Mesenteric fat pad (tissue), 1 donor: ENCODE measurements around the gene PSMD1. TPM values are rescaled to one million over a fixed set of nuclear protein-coding genes. Genes with fewer than 3 reads are reported as not detected.
"Not testable (repeated sequence)": the region's sequence is repeated elsewhere in the genome, so short reads cannot be mapped to it uniquely, and the experiment has no call there.

ENCODE experiments used
- DNase-seq: peaks from one replicate; pipeline ENCODE4 v3.0.0-alpha.2; 2020; ENCODE audit warnings: low spot score
- total RNA-seq: library from RNA; stranded (reverse); fragmentation: NEBNext Ultra II Directional; extraction: Animal tissue kit (Norgen Biotek cat#: 25700); gene quantifications from one replicate; pipeline ENCODE4 v1.2.1, GENCODE V29; 2021
- donor health status: DM: yes; HTN: yes; CAD: no.

The PSMD1 gene
- total RNA-seq, 1 donor from 2014 or later = 101 TPM

- no peak for DNase-seq
Measured at GRCh38 chr2:231182513-231182899, 125.8 kb downstream of the PSMD1 start.

GRCh38 chr2:231183851-231184250 lies 127.2 kb downstream of the PSMD1 start:
- no peak for DNase-seq

GRCh38 chr2:231184319-231184718 lies 127.7 kb downstream of the PSMD1 start:
- no peak for DNase-seq

- no peak for DNase-seq
Measured at GRCh38 chr2:231185050-231185725, 128.5 kb downstream of the PSMD1 start.

- no peak for DNase-seq
Measured at GRCh38 chr2:231185886-231186285, 129.2 kb downstream of the PSMD1 start.

GRCh38 chr2:231186325-231186724 lies 129.7 kb downstream of the PSMD1 start:
- DNase-seq = no peak

- DNase-seq = no peak
Measured at GRCh38 chr2:231187736-231188505, 131.3 kb downstream of the PSMD1 start.

GRCh38 chr2:231188506-231189170 lies 132.0 kb downstream of the PSMD1 start:
- DNase-seq = no peak

GRCh38 chr2:231189171-231189530 lies 132.5 kb downstream of the PSMD1 start:
- DNase-seq = no peak

GRCh38 chr2:231189571-231190495 lies 133.2 kb downstream of the PSMD1 start:
- no peak for DNase-seq

- DNase-seq = no peak
Measured at GRCh38 chr2:231190531-231191197, 134.0 kb downstream of the PSMD1 start.

GRCh38 chr2:231191896-231192872 lies 135.5 kb downstream of the PSMD1 start:
- DNase-seq = no peak

- DNase-seq = no peak
Measured at GRCh38 chr2:231193216-231193615, 136.5 kb downstream of the PSMD1 start.

- no peak for DNase-seq
Measured at GRCh38 chr2:231196592-231196991, 139.9 kb downstream of the PSMD1 start.

GRCh38 chr2:231197196-231197595 lies 140.5 kb downstream of the PSMD1 start:
- DNase-seq = not testable (repeated sequence)

GRCh38 chr2:231197706-231198290 lies 141.1 kb downstream of the PSMD1 start:
- peak; percentile 49 for DNase-seq

- peak; percentile 93 for DNase-seq
Measured at GRCh38 chr2:231198291-231199173, 141.9 kb downstream of the PSMD1 start, which contains the start of gene ARMC9. Gene ARMC9 (plus strand): TSS chr2:231198631. CDS start chr2:231206239, 7,608 bp downstream.

- no peak for DNase-seq
Measured at GRCh38 chr2:231199219-231199618, 142.6 kb downstream of the PSMD1 start.
